Measurements from ENCODE around the gene BTBD7.
"Not testable (repeated sequence)": the region's sequence is repeated elsewhere in the genome, so short reads cannot be mapped to it uniquely, and the experiment has no call there.

Gene BTBD7

GRCh38 chr14:93332853-93333630, at the start of gene BTBD7:
BTBD7 (minus strand) TSS chr14:93333036; CDS start chr14:93296051, 36,985 bp downstream.
- DNase-seq = peak; percentile 92 to 96

GRCh38 chr14:93381644-93382043, 48.8 kb upstream of the BTBD7 start:
- no peak for DNase-seq

- DNase-seq = no peak
Measured at GRCh38 chr14:93379831-93380230, 47.0 kb upstream of the BTBD7 start.

GRCh38 chr14:93375673-93376156, 42.9 kb upstream of the BTBD7 start:
- no peak for DNase-seq

- DNase-seq = no peak
Measured at GRCh38 chr14:93369713-93370266, 37.0 kb upstream of the BTBD7 start.

- DNase-seq = no peak
Measured at GRCh38 chr14:93368996-93369712, 36.3 kb upstream of the BTBD7 start.

- DNase-seq = not testable (repeated sequence)
Measured at GRCh38 chr14:93354873-93355272, 22.0 kb upstream of the BTBD7 start.

GRCh38 chr14:93348292-93348691, 15.5 kb upstream of the BTBD7 start:
- DNase-seq = no peak

- no peak for DNase-seq
Measured at GRCh38 chr14:93347850-93348249, 15.0 kb upstream of the BTBD7 start.

GRCh38 chr14:93346926-93347721, 14.3 kb upstream of the BTBD7 start, which contains the start of gene COX8C:
COX8C (plus strand) TSS chr14:93347182; CDS start chr14:93347269, 87 bp downstream.
- no peak for DNase-seq

- DNase-seq = no peak
Measured at GRCh38 chr14:93343797-93344196, 11.0 kb upstream of the BTBD7 start.

- no peak for DNase-seq
Measured at GRCh38 chr14:93343266-93343665, 10.4 kb upstream of the BTBD7 start.

GRCh38 chr14:93337884-93338283, 5.0 kb upstream of the BTBD7 start:
- DNase-seq = no peak

- no peak for DNase-seq
Measured at GRCh38 chr14:93337143-93337753, 4.4 kb upstream of the BTBD7 start.

- no peak for DNase-seq
Measured at GRCh38 chr14:93333631-93334103, 831 bp upstream of the BTBD7 start.

- peak in 1 of 2 experiments; percentile 26 for DNase-seq
Measured at GRCh38 chr14:93332397-93332852, 411 bp downstream of the BTBD7 start.

- no peak for DNase-seq
Measured at GRCh38 chr14:93331728-93332396, 974 bp downstream of the BTBD7 start.

- DNase-seq = no peak
Measured at GRCh38 chr14:93331002-93331727, 1.7 kb downstream of the BTBD7 start.

GRCh38 chr14:93330609-93331000, 2.2 kb downstream of the BTBD7 start:
- no peak for DNase-seq

GRCh38 chr14:93329965-93330608, 2.7 kb downstream of the BTBD7 start:
- no peak for DNase-seq

Measured in stimulated activated CD4-positive, alpha-beta T cell treated with anti-CD3 and anti-CD28 coated beads, Interleukin-4, amount 100 ng/mL, for 4 hours (primary cell).